NCI-H1694 (cell line): ENCODE data around the gene LUC7L3.
A peak's percentile ranks its signal among the peaks of the same experiment; 100 is the strongest.
"Not testable (repeated sequence)": the region's sequence is repeated elsewhere in the genome, so short reads cannot be mapped to it uniquely, and the experiment has no call there.

Source experiments
- DNase-seq: peaks from one replicate; lab custom pipeline; 2025; lab: John Stamatoyannopoulos, UW

LUC7L3 gene

DNA sequence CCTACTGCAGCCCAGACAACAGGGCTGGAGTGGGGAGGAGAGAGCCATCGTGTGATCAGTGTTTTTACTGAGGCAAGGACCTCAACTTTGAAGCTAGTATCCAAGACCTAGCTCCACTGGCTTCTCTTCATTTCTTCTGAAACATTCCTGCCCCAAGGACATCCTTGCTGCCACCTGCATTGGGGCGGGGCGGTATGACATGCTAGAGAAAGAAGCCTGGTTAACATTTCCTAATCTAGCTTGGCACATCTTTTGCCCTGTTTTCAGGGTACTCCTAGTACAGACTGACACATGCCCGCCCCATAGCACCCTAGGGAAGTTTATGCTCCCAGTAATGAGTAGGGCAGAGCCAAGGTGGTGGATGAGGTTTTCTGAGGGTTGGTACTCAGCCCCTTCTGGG, 65.7 kb downstream of the LUC7L3 start:
- no peak for DNase-seq

DNA sequence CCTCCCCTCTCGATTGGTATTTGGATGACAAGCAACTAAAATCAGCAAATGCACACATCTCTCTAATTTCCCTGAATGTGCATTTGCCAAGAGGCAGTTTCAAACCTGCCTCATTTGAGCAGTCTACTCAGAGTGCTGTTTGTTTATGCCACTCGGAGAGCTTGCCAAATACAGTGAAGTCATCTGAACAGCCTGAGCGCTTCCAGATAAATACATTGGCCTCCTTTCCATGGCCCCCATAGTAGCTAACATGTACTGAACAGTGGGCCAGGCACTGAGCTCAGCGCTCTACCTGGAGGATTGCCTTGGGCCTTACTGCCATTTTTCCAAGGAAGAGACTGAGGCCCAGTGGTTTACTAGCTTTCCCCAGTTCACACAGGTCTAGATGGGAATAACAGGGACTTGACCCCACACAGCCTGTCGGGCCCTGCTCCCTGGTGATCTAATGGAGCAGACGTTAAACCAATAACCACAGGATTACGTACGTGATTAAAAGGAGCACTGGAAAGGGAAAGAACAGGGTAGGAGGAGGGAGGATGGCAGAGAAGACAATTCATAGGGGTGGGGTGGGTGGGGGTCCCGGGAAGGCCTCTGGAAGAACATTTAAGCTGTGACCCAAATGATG, 66.7 kb downstream of the LUC7L3 start:
- DNase-seq = peak; percentile 96

DNA sequence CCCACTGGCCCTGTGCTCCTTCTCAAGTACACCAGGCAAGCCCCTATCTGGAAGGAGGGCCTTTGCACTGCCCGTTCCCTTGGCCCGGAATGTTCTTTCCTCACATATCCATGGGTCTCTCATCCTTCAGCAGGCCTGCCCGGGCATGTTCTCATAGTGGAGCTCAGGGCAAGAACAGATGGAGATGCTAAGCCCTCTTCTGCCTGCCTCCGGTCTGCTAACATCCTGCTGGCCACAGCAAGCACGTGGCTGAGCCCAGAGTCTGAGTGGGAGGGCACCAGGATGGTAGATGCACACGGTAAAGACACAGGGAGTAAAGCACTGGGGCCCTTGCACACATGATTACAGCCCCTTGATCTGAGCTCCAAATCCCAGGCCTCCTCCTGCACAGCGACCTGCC, 67.7 kb downstream of the LUC7L3 start:
- peak; percentile 85 for DNase-seq

DNA sequence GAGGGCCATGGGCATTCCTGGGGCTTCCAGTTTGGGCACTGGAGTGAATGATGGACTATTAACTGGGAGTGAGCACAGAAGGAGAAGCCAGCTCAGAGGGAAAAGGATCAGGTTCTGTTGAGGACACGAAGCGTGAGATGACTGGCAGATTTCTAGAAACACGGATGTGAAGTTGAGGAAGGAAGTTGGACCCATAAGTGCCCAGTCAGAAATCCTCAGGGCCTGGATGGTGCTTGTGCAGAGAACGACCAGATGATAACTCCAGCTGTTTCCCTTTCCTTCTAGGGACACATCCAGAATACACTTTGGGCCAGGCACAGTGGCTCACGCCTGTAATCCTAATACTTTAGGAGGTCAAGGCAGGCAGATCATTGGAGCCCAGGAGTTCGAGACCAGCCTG, 71.2 kb downstream of the LUC7L3 start:
- DNase-seq = no peak

DNA sequence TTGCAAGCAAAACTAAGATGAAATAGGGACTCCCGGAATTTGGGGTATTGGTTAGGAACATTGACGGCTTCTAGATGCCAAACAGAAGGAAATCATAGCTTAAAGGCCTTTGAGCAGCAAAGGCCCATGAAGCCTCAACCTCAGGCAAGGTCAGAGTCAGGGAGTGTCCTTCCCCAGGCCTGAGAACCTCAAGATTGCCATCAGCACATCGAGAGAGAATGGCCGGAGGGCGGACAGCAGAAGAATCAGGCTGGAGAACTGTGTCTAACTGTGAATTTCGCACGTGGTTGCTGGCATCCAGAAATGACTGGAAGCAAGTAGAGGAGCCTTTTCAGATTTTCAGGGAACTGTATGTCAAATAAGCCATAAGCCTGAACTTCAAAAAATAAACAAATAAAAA, 72.7 kb downstream of the LUC7L3 start:
- DNase-seq = no peak

DNA sequence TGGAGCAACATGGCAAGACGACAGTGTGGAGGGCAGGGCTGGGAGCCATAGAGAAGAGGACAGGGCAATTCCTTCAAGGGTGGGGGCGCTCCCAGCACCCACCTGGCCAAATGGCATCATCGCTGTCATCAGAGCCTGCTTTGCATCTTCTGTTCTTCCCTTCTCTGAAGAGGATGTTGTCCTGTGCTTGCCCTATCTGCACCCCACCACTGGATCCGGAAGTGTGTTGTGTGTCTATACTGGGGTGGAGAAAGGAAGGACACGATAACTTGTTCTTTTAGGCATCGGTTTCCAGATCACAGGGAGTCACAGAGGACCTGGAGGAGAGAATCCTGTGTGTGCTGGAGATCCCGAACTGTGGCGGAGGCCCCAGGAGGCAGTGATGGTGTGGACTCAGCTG, 73.6 kb downstream of the LUC7L3 start:
- no peak for DNase-seq

DNA sequence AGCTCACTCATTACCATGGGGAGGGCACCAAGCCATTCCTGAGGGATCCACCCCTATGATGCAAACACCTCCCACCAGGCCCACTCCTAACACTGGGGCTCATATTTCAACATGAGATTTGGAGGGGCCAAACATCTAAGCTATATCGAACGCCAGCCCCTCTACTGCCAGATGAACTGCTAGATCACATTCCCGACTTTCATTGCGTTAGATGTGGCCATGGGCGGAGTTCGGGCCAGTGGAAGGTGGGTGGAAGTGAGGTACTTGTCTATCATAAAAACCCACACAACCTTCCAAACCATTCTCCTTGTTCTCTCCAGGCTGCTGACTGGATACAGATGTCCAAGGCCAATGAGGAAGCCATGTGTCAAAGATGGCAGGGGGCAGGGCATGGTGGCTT, 75.0 kb downstream of the LUC7L3 start:
- DNase-seq = no peak

DNA sequence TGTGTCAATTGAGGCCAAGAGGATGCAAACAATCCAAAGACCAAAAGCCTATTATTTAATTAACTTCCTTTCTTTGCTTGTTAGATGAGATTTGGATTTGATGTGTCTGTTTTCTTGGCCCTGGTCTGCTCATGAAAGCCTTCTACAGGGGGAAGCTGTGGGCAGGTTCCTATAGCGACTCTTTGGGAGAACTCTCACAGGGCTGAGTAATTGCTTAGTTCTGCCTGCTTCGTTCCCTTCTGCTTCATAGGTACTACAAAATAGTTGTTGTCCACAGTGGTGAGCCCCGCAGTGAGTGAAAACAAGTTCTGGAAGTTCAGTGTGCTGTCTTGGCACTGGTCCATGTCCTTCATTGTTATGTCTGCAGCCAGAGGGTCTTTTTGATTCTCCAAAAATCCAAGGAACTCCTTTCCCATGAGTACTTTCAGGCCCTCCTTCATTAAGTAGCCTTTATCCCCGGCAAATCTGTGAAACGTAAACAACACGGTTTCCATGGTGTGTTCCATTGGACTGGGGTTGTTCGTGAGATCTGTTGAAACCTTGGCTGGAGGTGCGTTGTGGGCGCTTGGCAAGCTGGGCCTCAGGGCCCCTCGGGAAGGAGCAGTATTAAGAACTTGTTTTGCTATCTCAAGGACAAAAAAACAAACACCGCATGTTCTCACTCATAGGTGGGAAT, 77.9 kb downstream of the LUC7L3 start:
- DNase-seq = no peak

DNA sequence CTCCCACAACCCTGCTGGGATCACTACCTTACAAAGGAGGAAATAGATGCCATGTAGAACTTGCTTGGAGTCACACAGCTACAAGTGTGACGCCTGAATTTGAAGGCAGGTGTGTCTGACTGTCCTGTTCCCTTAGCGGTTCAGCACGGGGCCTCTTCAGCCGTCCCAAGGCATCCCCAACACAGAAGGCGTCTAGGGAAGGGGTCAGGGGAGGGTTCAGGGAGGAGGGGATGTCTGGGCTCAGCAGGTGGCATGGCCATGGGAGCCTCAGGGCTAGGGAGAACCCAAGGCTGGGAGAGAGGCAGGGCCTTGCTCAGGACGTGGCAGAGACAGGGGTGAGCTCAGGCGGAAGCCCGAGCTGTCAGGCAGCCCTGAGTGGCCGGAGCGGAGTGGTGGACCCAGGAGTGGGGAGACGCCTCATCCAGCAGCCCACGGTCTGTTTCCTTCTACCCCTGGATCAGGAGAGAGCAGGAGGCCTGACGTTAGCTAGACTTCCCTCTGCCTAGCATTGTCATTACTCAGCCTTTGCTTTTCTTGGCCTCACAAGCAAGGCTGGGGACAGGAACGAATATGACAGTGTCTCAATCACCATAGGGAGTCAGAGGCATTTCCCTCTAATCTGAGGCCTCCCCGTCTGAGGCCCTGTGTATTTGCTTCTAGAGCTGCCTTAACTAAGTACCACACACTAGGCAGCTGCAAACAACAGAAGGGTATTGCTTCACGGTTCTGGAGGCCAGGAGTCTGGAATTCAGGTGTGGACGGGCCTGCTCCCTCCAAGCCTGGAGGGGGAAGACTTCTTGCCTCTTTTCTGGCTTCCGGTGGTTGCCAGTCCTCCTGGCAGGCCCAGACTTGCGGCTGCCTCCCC, 79.3 kb downstream of the LUC7L3 start:
- no peak for DNase-seq

DNA sequence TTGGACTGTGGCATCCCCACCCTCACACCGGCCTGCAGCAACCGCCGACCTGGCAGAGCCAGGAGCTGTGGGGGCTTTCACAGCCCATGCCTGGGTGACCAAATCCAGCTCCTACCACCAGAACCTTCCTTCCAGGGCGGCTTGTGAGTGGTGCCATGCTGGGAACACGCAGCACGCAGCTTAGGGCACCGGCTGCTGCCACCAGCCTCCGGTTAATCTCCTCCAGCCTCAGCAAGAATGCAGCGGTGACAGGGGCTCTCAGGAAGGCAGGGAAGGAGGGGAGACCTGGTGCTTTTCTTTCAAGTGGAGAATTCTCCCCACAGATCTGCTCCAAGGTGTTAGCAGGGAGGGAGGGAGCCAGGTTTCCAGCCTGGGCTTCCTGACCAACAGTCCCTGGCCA, 80.2 kb downstream of the LUC7L3 start:
- DNase-seq = no peak

DNA sequence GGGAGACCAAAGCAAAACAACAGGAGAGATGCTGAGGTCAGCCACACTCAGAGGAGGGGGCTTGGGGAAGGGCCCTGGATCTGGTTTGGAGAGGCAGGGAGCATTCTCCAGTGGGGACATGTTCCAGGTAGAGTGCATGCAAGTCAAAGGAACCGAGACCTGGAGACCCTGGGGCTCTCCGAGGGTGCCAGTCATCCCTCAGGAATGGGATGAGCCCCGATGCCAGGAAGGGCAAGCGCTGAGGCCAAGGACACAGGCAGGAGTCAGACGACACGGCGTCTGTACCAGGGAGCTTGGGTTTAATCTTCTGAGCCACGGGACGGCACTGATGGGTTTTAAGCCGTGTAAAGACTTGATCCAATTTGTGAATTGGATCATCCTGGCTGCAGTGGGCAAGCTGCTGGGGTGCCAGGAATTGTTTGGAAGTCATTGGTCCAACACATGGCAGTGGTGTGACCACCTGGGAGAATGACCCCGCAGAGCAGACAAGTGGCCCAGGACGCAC, 80.8 kb downstream of the LUC7L3 start:
- no peak for DNase-seq

DNA sequence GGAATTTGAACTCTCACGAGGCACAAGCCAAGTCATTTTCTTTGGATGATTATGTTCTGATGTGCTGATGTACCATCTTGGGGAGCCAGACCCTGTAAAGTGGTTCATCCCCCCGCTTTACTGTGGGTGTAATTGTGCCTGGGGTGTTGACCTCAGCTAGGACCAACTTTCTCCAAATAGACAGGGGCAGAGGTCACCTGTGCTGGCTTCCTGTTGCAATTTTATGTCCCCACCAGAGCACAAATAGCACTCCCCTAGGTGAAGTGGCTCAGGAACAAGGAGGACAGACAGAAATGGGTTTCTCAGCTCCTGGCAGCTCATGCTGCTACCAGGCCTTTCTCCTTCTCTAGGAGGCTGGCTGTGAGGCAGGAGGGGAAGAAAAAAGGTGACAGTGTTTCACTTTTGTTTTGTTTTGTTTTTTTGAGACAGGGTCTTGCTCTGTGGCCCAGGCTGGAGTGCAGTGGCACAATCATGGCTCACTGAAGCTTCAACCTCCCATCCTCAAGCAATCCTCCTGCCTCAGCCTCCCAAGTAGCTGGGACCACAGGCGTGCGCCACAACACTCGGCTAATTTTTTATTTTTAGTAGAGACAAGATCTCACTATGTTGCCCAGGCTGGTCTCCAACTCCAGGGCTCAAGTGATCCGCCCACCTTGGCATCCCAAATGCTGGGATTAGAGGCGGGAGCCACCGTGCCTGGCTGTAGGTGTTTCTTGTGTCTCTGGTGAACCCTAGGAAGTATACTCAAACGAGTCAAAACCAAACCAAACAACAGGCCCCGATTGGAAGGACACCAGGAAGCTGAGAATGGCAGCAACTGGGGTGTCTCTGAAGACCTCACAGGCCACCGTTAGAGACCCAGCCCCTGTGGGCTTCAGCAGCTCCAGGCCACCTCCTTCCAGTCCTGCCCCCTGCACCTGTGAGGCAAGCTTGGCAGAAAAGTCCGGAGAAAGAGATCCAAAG, 83.5 kb downstream of the LUC7L3 start:
- no peak for DNase-seq

DNA sequence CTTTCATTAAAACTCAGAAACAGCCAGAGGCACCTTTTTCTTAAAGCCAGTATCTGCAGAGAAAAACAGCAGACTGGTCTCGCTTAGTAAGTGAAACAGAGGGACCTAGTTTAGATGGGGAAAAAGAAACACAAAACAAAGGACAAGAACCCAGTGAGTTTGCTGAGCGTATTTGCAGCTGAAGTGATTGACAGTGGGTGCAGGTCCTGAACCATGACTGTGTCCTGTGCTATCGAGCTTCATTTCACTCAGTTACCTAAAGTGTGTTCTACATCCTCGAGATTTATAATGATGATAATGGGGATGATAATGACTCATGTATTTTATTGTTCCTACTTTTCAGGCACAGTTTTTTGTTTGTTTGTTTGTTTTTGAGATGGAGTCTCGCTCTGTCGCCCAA, 84.3 kb downstream of the LUC7L3 start:
- DNase-seq = no peak

DNA sequence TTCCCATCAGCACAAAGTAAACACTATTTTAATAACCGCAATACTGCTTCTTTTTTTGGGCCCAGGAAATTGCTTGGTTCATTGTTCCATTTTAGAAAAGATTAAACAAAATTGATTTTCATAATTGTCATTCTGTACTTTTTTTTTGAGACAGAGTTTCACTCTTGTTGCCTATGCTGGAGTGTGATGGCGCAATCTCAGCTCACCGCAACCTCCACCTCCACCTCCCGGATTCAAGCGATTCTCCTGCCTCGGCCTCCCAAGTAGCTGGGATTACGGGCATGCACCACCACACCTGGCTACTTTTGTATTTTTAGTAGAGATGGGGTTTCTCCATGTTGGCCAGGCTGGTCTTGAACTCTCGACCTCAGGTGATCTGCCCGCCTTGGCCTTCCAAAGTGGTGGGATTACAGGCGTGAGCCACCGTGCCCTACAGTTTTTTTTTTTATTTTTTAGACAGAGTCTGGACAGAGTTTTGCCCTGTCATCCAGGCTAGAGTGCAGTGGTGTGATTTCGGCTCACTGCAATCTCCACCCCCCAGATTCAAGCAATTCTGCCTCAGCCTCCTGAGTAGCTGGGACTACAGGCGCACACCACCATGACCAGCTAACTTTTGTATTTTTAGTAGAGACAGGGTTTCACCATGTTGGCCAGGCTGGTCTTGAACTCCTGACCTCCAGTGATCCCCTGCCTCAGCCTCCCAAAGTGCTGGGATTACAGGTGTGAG, 85.5 kb downstream of the LUC7L3 start:
- not testable (repeated sequence) for DNase-seq

DNA sequence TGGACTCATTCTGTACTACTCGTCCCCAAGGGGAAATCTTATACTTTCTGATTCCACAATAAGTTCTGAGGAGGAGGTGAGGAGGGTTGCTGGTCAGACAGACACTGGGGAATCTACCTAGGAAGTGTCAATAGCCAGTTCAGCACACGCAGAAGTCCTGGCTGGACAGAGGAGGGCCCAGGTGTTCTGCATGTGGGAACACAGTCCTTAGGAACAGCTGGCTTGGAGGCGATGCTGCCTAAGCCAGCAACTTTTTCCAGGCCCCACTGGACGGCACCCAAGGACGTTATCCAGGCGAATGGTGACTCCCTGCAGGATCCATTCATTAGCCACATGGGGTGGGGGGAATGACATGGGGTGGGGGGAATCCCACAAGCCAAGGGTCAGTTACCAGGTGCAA, 86.1 kb downstream of the LUC7L3 start:
- no peak for DNase-seq
